HCT116 (cell line): Measurements from ENCODE around the gene DNM1. TPM values are rescaled to one million over a fixed set of nuclear protein-coding genes. Genes with fewer than 3 reads are reported as not detected.

Source experiments
- ATAC-seq: fragments of 200-7000 bp; cut with Tn5 transposase; 2 replicates; pipeline ENCODE4 v1.9.1; 2020; ENCODE audit warnings: mild to moderate bottlenecking, moderate library complexity
- BruUV-seq: library from RNA; stranded (reverse); fragments of 400-500 nt; replicated peaks from 2 replicates; lab custom pipeline; 2021; lab: Mats Ljungman, UMichigan
- CTCF ChIA-PET: fragments of 300-600 bp; sonication (Branson Sonifier 250); formaldehyde crosslinking; loops from one replicate; lab custom pipeline; 2021; ENCODE audit warnings: antibody characterized with exemption; lab: Charles Lee
- POLR2A ChIA-PET: fragments of 300-600, 350-600 bp; sonication (Branson Sonifier 250); formaldehyde crosslinking; loops from one replicate; lab custom pipeline; 2021; ENCODE audit warnings: antibody characterized with exemption; lab: Charles Lee
- RAD21 ChIA-PET, 2 experiments: fragments of 300-600 bp; sonication (Branson Sonifier 250); formaldehyde crosslinking; loops; one replicate each; lab custom pipeline; 2023; ENCODE audit warnings: low total read pairs in 2 of 2; ENCODE audit not compliant: uncharacterized antibody in 2 of 2, unreplicated experiment in 2 of 2, low non-redundant PET in 1 of 2; lab: Charles Lee
- DNase-seq: peaks from one replicate; pipeline ENCODE4 v3.0.0-alpha.2; 2010; ENCODE audit warnings: low read depth, low spot score
- H2AFZ ChIP-seq: fragments of 200-600 bp; shearing (Covaris generic), sonication (generic); 2 replicates; pipeline ENCODE4 v1.6.1; 2017; ENCODE audit warnings: low read depth, mixed run types, mixed read lengths, antibody characterized with exemption, low read length; ENCODE audit not compliant: poor library complexity, severe bottlenecking
- H3K27ac ChIP-seq: 2 replicates; pipeline ENCODE4 v1.5.1; 2012; ENCODE audit warnings: low read depth, low read length
- H3K27me3 ChIP-seq: fragments of 200-600 bp; sonication (generic); 2 replicates; pipeline ENCODE4 v1.6.1; 2016; ENCODE audit warnings: mixed run types, low read length, mixed read lengths; ENCODE audit not compliant: insufficient read depth
- H3K36me3 ChIP-seq, 2 experiments: fragments of 200-500 bp in 1 of 2; fragments of 200-600 bp in 1 of 2; sonication (Bioruptor generic) in 1 of 2; sonication (generic) in 1 of 2; 2 replicates each; pipeline versions ENCODE4 v1.5.1 to v1.6.1; 2014 to 2016; ENCODE audit warnings: low read length in 2 of 2, inconsistent platforms in 1 of 2, mixed read lengths in 1 of 2, mixed run types in 1 of 2; ENCODE audit not compliant: insufficient read depth in 2 of 2, control insufficient read depth in 1 of 2
- H3K4me1 ChIP-seq, 2 experiments: fragments of 200-600 bp in 1 of 2; sonication (generic) in 1 of 2; 2 replicates each; pipeline versions ENCODE4 v1.5.1 to v1.6.1; 2012 to 2017; ENCODE audit warnings: low read length in 2 of 2, inconsistent platforms in 1 of 2, mild to moderate bottlenecking in 1 of 2, mixed read lengths in 1 of 2, mixed run types in 1 of 2, moderate library complexity in 1 of 2; ENCODE audit not compliant: insufficient read depth in 2 of 2, control insufficient read depth in 1 of 2
- H3K4me2 ChIP-seq: fragments of 200-600 bp; sonication (generic); 2 replicates; pipeline ENCODE4 v1.6.1; 2017; ENCODE audit warnings: mixed run types, low read length, mixed read lengths
- H3K4me3 ChIP-seq, 2 experiments: fragments of 200-600 bp in 1 of 2; sonication (generic) in 1 of 2; replicated peaks in 1 of 2; 2 replicates each; pipeline ENCODE4 v1.5.1; 2011 to 2016; ENCODE audit warnings: low read length in 2 of 2, control low read depth in 1 of 2, low read depth in 1 of 2, mild to moderate bottlenecking in 1 of 2, mixed read lengths in 1 of 2, mixed run types in 1 of 2
- H3K79me2 ChIP-seq: fragments of 200-600 bp; sonication (generic); 2 replicates; pipeline ENCODE4 v1.6.1; 2017; ENCODE audit warnings: mild to moderate bottlenecking, mixed run types, low read length, moderate library complexity, mixed read lengths; ENCODE audit not compliant: insufficient read depth
- H3K9ac ChIP-seq: fragments of 200-600 bp; sonication (generic); 2 replicates; pipeline ENCODE4 v1.6.1; 2016; ENCODE audit warnings: low read length, mixed read lengths
- H3K9me2 ChIP-seq: fragments of 200-600 bp; sonication (generic), shearing (Covaris generic); 2 replicates; pipeline ENCODE4 v1.6.1; 2017; ENCODE audit warnings: mixed run types, mild to moderate bottlenecking, moderate library complexity; ENCODE audit not compliant: insufficient read depth
- H3K9me3 ChIP-seq, 2 experiments: fragments of 200-500 bp in 1 of 2; fragments of 200-600 bp in 1 of 2; sonication (Bioruptor generic) in 1 of 2; sonication (generic) in 1 of 2; 2 replicates each; pipeline ENCODE4 v1.6.1; 2014 to 2017; ENCODE audit warnings: low read length in 2 of 2, mixed read lengths in 2 of 2, inconsistent platforms in 1 of 2, low read depth in 1 of 2, mild to moderate bottlenecking in 1 of 2, mixed run types in 1 of 2, moderate library complexity in 1 of 2; ENCODE audit not compliant: control insufficient read depth in 1 of 2, insufficient read depth in 1 of 2
- H4K20me1 ChIP-seq: fragments of 200-600 bp; sonication (generic), shearing (Covaris generic); 2 replicates; pipeline ENCODE4 v1.6.1; 2017; ENCODE audit warnings: mixed run types, mild to moderate bottlenecking, moderate library complexity; ENCODE audit not compliant: insufficient read depth
- ATF3 ChIP-seq: IDR thresholded peaks from 2 replicates; pipeline ENCODE4 v1.6.1; 2012
- CTCF ChIP-seq, 3 experiments: fragments of 200-600 bp in 1 of 3; sonication (generic) in 1 of 3; IDR thresholded peaks in 2 of 3; conservative IDR thresholded peaks in 1 of 3; 2 replicates each; pipeline ENCODE4 v1.5.1; 2012 to 2017; ENCODE audit warnings: low read depth in 2 of 3, low read length in 2 of 3, antibody characterized with exemption in 1 of 3, borderline replicate concordance in 1 of 3, control low read depth in 1 of 3, mild to moderate bottlenecking in 1 of 3, mixed read lengths in 1 of 3, mixed run types in 1 of 3, moderate library complexity in 1 of 3; ENCODE audit not compliant: insufficient read depth in 1 of 3
- EGR1 ChIP-seq: IDR thresholded peaks from 2 replicates; pipeline ENCODE4 v1.6.1; 2012; ENCODE audit warnings: low read depth
- ELF1 ChIP-seq: IDR thresholded peaks from 2 replicates; pipeline ENCODE4 v1.6.1; 2012; ENCODE audit warnings: low read depth, borderline replicate concordance
- EZH2phosphoT487 ChIP-seq: fragments of 200-600 bp; IDR thresholded peaks from 2 replicates; pipeline ENCODE4 v1.6.1; 2018; ENCODE audit warnings: antibody characterized with exemption, borderline replicate concordance
- FOSL1 ChIP-seq: IDR thresholded peaks from 2 replicates; pipeline ENCODE4 v1.6.1; 2012; ENCODE audit warnings: low read depth
- POLR2A ChIP-seq: IDR thresholded peaks from 2 replicates; pipeline ENCODE4 v1.7.0; 2011; ENCODE audit warnings: borderline replicate concordance; ENCODE audit not compliant: insufficient read depth, insufficient read length; ENCODE audit errors: extremely low read depth
- YY1 ChIP-seq: IDR thresholded peaks from 2 replicates; pipeline ENCODE4 v1.6.1; 2011; ENCODE audit warnings: low read length, low read depth, moderate library complexity, mild to moderate bottlenecking; ENCODE audit not compliant: insufficient replicate concordance; ENCODE audit errors: extremely low read depth
- intact Hi-C: fragments of 100-400 bp; cut with micrococcal nuclease; formaldehyde crosslinking; loops from 2 replicates; pipeline ENCODE4 v1.10.0; 2022
- total RNA-seq: library from RNA; stranded (reverse); gene quantifications from one replicate; pipeline ENCODE4 v1.2.1, GENCODE V29; 2021; ENCODE audit not compliant: unreplicated experiment

DNM1 gene
- total RNA-seq, 1 experiment from 2014 or later: 12.0 TPM

- peaks cover 19 to 25% of the 10 kb centered on the region in 2 experiments; a peak in 3 of 4 replicates for H3K36me3 ChIP-seq
- DNase-seq (no peak), ATAC-seq (no peak)
- H3K27me3 ChIP-seq: no peaks in the 10 kb centered on the region
- H3K4me1 ChIP-seq: peaks cover 0 to 13% of the 10 kb centered on the region in 2 experiments; a peak in 2 of 4 replicates
- ChIA-PET RAD21 (no interaction called here), CTCF (no interaction called here), POLR2A (no interaction called here)
- no peaks in the 10 kb centered on the region for H3K9me2 ChIP-seq
- no peaks in the 10 kb centered on the region for H4K20me1 ChIP-seq
- H3K4me2 ChIP-seq: no peak overlapping the region
- TF ChIP-seq ELF1 (no peak), POLR2A (no peak), EZH2phosphoT487 (no peak), EGR1 (no peak), YY1 (no peak), ATF3 (no peak), CTCF (IDR thresholded peaks at IDR 0.05 in 2 of 3, conservative IDR thresholded peaks at IDR 0.05 in 1 of 3; ENCODE audit: borderline replicate concordance in 1 of 3, insufficient read depth in 1 of 3, low read depth in 2 of 3, low read length in 2 of 3) (no peak), FOSL1 (no peak)
- H3K27ac ChIP-seq: no peak overlapping the region
- H3K9me3 ChIP-seq: no peaks in the 10 kb centered on the region
- intact Hi-C loops: no loop called here
- no peak overlapping the region for H3K9ac ChIP-seq
- H2AFZ ChIP-seq: no peak overlapping the region
- H3K4me3 ChIP-seq: no peak overlapping the region
- BruUV-seq: no TSS peak
- peaks cover 13% of the 10 kb centered on the region for H3K79me2 ChIP-seq
Measured at GRCh38 chr9:128164307-128164885, 38.8 kb upstream of the DNM1 start.
